Stimulated activated CD4-positive, alpha-beta T cell treated with anti-CD3 and anti-CD28 coated beads, Interleukin-2, amount 100 ng/mL, for 48 hours (primary cell): ENCODE measurements around the gene FAM83C.
"Not testable (repeated sequence)": the region's sequence is repeated elsewhere in the genome, so short reads cannot be mapped to it uniquely, and the experiment has no call there.

Experiments used
- DNase-seq, 2 donors: peaks; one replicate each; pipeline ENCODE4 v3.0.0-alpha.2; 2020

Gene FAM83C

DNA sequence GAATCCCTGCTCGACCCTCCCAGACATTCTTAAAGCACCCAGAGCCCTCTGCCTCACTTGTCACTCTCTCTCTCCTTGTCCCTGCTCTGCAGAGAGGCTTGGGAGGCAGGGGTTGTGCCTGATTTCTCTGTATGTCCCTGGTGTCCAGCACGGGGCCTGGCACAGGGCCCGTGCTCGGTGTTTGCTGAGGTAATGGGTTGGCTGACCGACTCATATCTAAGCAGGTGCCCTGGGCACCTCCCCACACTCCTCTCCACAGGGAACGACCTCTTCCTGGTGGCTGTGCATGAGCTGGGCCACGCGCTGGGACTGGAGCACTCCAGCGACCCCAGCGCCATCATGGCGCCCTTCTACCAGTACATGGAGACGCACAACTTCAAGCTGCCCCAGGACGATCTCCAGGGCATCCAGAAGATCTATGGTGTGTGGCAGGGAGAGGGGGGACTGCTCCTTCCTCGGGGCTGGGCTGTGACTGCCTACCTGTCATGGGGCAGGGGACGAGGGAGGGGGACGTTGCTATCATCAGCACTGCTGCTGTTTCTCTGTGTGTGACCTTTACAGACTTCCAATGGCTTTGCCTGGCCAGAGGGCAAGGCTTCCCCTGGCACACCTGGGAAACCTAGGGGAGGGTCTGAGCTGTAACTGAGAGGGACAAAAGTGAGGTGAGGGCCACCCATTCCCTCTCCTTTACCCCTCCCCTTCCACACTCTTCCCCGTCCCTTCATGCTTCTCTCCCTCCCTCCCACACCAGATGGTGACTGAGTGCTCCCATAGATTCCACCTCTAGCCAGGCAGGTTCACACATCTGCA, 28.5 kb downstream of the FAM83C start:
- no peak for DNase-seq

DNA sequence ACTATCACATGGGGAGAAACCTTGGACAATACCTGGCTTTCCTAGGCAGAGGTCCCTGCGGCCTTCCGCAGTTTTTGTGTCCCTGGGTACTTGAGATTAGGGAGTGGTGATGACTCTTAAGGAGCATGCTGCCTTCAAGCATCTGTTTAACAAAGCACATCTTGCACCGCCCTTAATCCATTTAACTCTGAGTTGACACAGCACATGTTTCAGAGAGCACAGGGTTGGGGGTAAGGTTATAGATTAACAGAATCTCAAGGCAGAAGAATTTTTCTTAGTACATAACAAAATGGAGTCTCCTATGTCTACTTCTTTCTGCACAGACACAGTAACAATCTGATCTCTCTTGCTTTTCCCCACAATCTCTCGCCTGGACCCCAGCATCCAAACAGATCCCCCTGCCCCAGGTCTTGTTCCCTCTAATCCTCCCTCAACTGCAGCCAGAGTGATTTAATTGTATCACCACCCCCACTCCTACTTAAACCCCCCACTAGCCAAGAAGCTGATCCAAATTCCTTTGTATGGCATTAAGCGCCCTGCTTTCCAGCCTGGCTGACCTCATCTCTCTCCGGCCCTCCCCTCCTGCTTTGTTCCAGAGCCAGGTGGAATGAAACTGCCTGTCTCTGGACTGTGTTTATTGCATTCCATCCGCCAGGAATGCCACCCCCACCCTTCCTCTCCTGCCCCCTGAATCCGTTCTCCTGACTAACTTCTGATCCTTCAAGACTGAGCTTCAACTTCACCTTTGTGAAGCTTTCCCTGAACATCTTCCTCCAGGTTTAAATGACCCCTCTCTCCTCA, 29.3 kb downstream of the FAM83C start:
- DNase-seq: not testable (repeated sequence)

DNA sequence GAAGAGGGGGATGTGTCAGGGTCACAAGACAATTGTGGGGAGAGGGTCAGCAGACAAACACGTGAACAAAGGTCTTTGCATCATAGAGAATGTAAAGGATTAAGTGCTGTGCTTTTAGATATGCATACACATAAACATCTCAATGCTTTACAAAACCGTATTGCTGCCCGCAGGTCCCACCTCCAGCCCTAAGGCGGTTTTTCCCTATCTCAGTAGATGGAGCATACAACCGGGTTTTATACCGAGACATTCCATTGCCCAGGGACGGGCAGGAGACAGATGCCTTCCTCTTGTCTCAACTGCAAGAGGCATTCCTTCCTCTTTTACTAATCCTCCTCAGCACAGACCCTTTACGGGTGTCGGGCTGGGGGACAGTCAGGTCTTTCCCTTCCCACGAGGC, 29.9 kb downstream of the FAM83C start:
- DNase-seq: not testable (repeated sequence)

DNA sequence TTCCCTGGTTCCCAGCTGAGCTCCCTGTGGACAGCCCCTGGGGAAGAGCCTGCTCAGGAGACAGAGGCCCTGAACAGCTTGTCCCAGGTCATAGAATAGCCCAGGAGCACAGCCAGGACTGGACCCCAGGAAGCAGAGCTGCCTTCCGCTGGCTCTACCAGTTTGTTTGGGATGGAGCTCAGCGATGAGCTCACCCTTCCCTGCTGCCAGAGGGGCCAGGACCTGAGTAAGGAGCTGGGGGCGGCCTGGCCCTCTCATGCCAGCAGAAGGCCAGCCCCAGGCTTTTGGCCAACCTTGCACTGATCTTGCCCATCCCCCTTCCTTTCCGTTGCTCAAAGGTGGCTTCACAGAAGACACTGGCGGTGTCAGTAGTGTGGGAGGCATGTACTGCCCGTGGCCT, 31.8 kb downstream of the FAM83C start:
- DNase-seq: no peak

DNA sequence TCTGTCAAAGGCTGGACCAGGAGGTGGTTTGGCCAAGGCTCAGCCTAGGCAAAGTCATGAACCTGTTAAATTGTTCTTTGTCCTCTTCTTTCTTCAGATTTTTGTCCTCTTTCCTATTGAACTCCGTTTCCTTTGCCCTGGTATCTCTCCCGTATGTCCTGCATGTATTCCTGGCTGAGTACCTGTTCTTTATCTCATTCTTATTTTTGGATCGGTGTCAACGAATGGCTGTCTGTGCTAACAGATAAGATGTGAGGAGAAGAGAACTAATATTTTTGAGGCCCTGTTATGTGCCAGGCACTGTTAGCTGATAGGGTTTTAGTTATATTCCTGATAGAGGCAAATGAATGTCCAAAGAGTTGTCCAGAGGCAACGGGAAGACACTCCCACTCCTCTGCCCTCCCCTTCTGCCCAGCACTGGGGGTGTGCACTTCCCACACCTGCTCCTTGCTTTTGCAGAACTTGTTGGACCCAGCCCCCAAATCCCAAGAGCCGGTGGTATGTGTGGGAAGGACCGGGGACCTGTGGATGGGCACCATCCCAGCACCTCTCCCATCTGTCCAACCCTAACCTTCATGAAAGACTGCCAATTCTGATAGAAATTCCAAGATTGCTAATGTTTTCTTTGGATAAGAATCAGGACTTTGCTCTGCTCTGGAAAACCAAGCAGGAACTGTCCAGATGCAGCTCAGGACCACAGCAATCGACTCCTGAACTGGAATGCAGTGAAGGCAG, 34.9 kb downstream of the FAM83C start:
- DNase-seq: no peak

DNA sequence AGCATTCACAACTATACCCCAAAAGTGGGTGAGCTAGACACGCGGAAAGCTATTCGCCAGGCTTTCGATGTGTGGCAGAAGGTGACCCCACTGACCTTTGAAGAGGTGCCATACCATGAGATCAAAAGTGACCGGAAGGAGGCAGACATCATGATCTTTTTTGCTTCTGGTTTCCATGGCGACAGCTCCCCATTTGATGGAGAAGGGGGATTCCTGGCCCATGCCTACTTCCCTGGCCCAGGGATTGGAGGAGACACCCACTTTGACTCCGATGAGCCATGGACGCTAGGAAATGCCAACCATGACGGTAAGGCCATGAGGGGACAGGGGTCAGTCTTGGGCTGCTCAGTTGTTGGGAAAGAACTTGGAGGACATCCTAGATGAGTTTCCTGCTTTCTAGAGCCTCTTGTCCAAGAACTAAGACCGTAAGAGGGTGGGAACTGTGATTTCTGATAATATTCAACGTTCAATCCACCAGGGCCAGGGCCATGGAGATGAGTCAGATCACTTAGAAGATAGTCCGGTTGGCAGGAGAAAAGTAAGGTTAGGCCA, 37.7 kb downstream of the FAM83C start:
- DNase-seq: no peak

DNA sequence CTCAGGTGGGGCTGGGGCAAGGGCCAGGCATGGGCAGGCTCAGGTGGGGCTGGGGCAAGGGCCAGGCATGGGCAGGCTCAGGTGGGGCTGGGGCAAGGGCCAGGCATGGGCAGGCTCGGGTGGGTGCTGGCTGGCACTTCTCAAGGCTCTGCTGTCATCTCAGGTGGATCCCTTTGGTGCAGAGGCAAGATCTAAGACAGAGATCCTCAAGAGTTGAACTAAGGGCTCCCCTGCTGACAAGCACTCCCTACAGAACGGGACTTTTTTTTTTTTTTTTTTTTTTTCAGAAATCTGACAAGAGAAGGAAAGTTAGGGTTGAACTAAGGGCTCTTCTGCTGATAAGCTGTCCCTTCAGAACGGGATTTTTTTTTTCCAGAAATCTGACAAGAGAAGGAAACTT, 39.2 kb downstream of the FAM83C start:
- no peak for DNase-seq

DNA sequence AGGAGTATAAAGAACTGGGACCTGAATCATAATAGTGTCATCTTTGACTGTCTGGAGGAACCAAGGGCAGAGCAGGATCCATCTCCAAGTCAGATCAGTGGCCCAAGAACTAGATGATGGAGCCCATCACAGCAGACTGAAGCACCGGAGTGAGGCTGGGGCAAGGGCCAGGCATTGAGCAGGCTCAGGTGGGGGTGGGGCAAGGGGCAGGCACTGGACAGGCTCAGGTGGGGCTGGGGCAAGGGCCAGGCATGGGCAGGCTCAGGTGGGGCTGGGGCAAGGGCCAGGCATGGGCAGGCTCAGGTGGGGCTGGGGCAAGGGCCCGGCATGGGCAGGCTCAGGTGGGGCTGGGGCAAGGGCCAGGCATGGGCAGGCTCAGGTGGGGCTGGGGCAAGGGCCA, 39.6 kb downstream of the FAM83C start:
- not testable (repeated sequence) for DNase-seq

DNA sequence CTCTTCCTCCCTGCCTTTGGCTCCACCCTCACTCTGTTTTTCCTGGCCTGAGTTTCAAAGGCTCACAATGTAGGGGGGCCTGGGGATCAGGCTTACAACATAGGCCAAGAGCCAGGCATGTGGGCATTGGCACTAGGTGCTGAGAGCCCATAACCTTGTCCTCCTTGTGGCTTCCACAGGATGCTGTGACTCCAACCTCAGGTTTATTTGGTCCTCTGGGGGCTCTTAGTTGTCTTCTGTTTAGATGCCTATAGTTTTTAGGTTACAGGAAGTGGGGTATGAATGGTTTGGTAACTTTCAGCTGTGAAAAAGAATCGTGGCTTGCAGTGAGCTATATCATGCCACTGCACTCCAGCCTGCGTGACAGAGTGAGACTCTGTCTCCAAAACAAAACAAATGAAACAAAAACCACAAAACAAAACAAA, 40.2 kb downstream of the FAM83C start:
- no peak for DNase-seq

DNA sequence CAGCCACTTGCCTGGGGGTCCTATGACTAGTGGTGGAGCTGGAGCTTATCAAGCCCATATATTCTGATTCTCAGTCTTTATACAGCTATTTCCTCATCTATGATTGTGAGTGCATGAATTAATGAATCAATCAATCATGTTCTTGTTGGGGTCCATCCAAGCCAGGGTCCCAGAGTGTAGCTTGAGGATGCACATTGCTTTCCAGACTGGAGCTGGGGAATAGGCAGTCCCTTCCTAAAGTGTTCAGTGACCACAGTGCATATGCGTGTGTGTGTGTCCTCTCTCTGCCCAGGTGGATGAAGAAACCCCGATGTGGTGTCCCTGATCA, 40.6 kb downstream of the FAM83C start:
- no peak for DNase-seq

DNA sequence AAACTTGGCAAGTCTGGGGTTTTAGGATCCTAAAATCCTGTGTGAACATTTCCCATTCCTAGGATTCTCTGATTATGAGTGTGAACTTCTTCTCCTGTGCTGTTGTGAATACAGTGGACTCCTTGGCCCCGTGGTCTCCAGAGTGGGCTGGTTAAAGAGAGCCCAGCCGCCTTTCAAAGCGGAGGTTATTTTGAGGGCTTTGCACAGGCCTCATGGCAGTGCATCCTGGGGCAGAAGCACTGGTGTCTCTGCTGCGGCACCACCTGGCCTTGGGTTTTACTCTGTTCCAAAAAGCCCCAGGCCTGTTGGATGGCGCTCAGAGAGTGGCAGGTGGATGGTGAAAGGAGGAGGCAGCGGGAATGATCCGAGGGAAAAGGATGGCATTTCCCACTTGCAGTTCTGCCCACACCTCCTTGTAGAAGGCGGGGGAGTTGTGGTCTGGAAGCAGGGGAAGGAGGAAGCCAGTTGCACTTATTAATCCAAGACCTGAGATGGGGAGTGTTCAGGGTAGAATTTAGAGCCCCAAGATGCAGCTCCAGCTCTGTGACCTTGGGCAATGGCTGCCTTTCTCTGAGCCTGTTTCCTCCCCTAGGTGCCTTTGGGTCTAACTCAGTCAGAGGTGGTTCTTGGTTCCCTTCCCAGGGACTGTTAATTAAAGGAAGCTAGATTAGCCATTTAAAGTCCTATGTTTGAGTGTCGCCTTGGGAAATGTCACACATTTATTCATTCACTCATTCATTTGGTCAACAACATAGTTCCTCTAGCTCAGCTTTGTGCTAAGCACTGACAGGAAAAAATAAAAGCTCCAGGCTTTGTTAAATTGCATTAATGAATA, 43.4 kb downstream of the FAM83C start:
- DNase-seq: no peak

DNA sequence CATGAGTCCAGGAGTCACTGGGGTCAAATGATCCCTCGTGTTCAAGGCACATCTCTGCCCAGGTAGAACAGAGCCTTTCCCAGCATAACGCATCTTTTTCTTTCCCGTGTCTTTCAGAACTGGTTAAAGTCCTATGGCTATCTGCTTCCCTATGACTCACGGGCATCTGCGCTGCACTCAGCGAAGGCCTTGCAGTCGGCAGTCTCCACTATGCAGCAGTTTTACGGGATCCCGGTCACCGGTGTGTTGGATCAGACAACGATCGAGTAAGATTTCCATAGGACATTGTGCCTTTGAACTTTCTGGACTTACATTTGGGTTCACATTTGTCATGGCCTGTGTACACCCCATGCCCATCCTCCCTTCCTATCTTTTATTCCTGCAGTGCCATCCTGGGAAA, 45.5 kb downstream of the FAM83C start:
- DNase-seq: no peak

DNA sequence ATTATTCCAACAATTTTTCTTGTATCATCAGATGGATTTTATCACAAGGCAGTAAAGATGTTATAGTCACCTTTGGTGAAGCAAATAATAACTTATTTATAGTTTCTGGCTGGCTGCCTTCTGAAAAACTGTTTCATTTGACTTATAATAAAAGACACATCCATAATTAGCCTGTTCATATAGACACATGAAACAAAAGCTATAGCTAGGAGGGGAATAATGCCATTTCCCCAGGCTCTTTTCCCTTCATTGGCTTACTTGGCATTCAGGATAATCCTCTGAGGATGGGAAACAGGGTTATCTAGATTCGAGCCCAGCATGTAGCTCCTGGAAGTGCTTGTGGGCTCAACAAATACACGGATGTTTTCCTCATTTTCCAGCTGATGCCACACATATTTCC, 48.2 kb downstream of the FAM83C start:
- no peak for DNase-seq

DNA sequence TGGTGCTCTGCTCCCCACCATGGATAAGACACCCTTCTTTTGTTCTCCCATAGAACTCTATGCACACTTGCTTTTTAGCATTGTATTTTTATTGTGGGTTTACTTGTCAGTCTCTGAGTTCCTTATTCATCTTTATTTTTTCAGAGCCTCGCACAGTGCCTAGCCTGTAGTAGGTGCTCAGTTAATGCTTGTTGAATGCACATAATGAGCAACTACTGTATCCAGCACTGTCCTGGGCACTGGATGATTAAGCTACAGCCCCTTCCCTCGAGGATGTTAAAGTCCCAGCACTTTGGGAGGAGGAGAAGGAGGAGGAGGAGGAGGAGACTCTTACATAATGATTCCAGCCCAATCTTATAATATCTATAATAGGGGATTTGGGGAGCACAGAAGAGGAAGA, 48.9 kb downstream of the FAM83C start:
- DNase-seq: no peak

DNA sequence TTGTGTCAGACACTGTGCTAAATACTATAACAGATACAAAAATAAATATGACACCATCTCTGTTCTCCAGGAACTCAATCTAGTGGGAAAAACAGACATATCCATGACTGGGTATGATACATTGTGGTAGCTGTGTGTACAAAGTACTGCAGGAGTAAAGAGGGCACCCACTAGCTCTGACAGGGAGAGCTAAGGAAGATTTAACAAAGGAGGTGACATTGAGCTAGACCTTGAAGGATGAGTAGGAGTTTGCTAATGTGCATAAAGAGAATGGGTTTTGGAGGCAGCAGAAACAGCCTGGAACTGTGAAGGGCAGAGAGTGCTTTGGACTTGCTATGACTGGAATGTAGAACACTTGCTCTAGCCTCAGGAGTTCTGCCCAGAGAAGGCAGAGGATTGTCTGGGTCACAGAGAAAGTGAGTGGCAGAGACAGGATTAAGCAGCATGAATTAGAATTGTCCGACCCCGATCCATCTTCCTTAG, 51.4 kb downstream of the FAM83C start:
- DNase-seq: no peak

DNA sequence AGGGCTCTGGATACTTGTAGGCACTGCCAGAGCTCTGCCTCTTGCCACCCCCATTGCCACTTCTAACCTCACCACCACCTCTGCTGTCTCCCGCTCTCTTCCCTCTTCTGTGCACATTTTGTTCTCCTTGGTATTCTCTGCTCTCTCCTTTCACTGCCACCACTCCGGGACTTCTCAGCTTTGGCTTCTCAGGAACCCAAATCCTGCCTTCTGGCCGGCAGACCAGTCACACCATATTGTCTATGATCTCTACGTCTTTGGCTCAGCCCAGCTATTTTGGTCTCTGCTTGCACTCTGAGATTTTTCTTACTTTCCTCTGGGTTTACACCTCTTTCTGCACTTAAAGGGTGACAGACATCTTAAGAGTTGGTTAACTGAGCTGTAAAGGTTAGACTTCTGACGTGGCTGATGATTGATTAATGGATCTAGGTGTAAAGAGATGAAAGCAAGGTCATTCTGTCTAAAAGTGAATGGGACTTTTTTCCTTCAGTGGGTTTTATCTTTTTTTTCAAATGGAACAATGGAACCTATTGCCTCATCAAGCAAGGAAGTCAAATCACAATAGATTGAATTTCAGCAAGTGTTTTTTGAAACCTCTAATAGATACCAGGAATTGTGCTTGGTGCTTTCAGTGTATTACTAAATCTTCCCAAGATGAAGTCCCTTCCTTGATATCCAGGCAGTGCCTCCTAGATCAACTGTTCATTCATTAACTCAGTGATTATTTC, 52.0 kb downstream of the FAM83C start:
- DNase-seq: no peak

DNA sequence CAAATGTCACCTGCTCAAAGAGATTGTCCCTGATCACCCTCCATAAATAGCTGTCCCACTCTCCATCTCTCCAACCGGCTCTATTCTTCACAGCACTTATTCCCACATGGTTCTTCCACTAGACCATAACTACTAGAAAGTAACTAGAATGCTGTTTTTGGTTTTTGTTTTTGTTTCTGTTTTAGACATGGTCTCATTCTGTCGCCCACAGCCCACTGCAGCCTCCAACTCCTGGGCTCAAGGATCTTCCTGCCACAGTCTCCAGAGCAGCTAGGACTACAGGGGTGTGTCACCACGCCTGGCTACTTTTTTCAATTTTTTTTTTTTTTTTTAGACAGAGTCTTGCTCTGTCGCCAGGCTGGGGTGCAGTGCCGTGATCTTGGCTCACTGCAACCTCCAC, 53.5 kb downstream of the FAM83C start:
- DNase-seq: no peak

DNA sequence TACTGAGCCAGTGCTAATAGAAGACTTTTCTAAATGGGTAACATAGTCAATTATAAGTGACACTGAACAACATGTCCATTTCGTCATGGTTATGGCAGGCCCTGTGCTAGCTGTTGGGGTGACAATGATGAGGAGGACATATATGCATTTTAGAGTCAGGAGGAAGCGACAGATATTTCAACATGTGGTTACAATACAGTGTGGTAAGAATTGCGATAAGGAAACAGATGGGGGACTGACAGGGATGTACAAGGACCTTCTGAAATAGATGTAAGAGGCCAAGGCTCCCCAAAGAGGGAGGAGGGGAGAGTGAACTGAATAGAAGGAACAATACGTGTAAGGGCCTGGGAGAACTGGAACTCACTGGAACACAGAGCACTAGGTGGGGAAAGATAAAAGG, 54.1 kb downstream of the FAM83C start:
- DNase-seq: no peak

DNA sequence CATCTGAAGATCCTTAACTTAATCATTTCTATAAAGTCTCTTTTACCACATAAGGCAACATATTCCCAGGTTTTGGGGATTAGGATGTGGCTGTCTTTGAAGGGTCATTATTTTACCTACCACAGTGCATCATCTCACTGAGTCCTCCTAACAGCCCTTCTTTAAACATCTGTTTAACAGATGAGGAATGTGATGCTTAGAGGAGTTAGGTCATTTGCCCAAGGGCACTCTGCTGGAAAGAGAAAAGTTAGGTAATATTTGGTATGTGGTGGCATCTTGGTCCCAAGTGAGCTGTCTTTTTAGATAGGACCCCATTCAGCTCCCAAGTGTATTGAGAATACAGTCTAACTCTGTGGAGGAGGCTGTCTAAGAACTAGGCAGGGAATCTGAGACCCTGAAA, 54.7 kb downstream of the FAM83C start:
- DNase-seq: no peak

DNA sequence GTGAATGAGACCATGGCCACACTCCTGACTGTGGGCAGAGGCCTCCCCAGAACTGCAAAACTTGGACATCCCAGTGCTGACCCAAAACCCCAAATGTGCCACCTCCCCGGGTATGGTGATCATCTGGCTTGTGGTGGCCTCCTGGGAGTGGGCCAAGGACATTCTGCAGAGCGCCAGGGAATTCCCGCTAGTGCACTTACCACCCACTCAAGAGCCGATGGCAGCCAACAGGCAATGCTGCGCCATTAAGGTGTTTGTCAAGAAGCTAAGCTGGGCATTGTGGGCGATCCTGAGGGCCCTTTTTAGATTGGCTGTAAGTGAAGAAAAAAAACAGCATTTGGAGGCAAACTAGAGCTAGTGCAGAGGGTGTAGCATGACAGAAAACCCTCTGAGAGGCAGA, 56.3 kb downstream of the FAM83C start:
- no peak for DNase-seq
